ENCODE results near the gene COL6A5. TPM values are rescaled to one million over a fixed set of nuclear protein-coding genes. Genes with fewer than 3 reads are reported as not detected.
"Not testable (repeated sequence)": the region's sequence is repeated elsewhere in the genome, so short reads cannot be mapped to it uniquely, and the experiment has no call there.

The COL6A5 gene
- polyA plus RNA-seq, 2 of the 4 experiments (the other 2 are of a cell fraction): not detected

DNA sequence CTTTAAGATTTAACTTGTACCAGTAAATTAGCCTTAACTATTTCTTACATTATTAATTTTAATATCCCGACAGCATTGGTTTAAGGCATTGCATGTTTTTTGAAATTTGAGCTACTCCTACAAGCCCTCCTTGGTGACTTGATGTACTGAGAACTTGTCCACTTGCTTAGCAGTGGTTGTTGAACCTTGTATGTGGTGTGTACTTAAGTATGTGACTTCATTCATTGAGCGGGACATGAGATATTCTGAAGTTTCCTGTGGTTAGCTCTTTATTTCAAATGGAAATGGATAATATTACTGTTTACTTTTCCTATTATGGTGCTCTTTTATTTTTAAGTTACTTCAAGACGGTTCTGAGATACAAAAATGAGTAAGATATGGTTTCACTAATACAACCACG is 3.6 kb upstream of the COL6A5 start:
- no peak for FAIRE-seq
- no peak for DNase-seq (ENCODE audit: low read depth in 1 of 2, low spot score in 1 of 2)
- no peak overlapping the region for H3K27ac ChIP-seq
- H3K4me1 ChIP-seq: no peaks in the 10 kb centered on the region
- TF ChIP-seq, protein P1, sequence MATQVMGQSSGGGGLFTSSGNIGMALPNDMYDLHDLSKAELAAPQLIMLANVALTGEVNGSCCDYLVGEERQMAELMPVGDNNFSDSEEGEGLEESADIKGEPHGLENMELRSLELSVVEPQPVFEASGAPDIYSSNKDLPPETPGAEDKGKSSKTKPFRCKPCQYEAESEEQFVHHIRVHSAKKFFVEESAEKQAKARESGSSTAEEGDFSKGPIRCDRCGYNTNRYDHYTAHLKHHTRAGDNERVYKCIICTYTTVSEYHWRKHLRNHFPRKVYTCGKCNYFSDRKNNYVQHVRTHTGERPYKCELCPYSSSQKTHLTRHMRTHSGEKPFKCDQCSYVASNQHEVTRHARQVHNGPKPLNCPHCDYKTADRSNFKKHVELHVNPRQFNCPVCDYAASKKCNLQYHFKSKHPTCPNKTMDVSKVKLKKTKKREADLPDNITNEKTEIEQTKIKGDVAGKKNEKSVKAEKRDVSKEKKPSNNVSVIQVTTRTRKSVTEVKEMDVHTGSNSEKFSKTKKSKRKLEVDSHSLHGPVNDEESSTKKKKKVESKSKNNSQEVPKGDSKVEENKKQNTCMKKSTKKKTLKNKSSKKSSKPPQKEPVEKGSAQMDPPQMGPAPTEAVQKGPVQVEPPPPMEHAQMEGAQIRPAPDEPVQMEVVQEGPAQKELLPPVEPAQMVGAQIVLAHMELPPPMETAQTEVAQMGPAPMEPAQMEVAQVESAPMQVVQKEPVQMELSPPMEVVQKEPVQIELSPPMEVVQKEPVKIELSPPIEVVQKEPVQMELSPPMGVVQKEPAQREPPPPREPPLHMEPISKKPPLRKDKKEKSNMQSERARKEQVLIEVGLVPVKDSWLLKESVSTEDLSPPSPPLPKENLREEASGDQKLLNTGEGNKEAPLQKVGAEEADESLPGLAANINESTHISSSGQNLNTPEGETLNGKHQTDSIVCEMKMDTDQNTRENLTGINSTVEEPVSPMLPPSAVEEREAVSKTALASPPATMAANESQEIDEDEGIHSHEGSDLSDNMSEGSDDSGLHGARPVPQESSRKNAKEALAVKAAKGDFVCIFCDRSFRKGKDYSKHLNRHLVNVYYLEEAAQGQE (IDR thresholded peaks at IDR 0.05): no peak
- TF ChIP-seq ZFP36 (IDR thresholded peaks at IDR 0.05; ENCODE audit: borderline replicate concordance, partially characterized antibody) (no peak), EHF (CRISPR knock-in tag; IDR thresholded peaks at IDR 0.05) (no peak), ZC3H11A (IDR thresholded peaks at IDR 0.05) (no peak), CHD4 (IDR thresholded peaks at IDR 0.05; ENCODE audit: borderline replicate concordance) (no peak), KDM5A (IDR thresholded peaks at IDR 0.05) (no peak), PHF8 (IDR thresholded peaks at IDR 0.05; ENCODE audit: borderline replicate concordance, low read depth) (no peak), BHLHE40 (IDR thresholded peaks at IDR 0.05; ENCODE audit: low read depth, low read length) (no peak), RNF2 (IDR thresholded peaks at IDR 0.05; ENCODE audit: borderline replicate concordance, low read depth) (no peak), CBX2 (IDR thresholded peaks at IDR 0.05; ENCODE audit: borderline replicate concordance, low read depth) (no peak), RARB (CRISPR knock-in tag; IDR thresholded peaks at IDR 0.05) (no peak)
- TF ChIP-seq, protein P2, sequence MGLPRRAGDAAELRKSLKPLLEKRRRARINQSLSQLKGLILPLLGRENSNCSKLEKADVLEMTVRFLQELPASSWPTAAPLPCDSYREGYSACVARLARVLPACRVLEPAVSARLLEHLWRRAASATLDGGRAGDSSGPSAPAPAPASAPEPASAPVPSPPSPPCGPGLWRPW (IDR thresholded peaks at IDR 0.05): no peak
- ATAC-seq: no peak
- ChIA-PET CTCF (no interaction called here), POLR2A (no interaction called here)
- H3K4me2 ChIP-seq: no peak overlapping the region
- WGBS (ENCODE audit: missing lambda C conversion rate): 13% methylated on average over 4 of the region's 4 CpGs
- no peaks in the 10 kb centered on the region for H3K9me3 ChIP-seq
- H3K4me3 ChIP-seq: no peak overlapping the region

DNA sequence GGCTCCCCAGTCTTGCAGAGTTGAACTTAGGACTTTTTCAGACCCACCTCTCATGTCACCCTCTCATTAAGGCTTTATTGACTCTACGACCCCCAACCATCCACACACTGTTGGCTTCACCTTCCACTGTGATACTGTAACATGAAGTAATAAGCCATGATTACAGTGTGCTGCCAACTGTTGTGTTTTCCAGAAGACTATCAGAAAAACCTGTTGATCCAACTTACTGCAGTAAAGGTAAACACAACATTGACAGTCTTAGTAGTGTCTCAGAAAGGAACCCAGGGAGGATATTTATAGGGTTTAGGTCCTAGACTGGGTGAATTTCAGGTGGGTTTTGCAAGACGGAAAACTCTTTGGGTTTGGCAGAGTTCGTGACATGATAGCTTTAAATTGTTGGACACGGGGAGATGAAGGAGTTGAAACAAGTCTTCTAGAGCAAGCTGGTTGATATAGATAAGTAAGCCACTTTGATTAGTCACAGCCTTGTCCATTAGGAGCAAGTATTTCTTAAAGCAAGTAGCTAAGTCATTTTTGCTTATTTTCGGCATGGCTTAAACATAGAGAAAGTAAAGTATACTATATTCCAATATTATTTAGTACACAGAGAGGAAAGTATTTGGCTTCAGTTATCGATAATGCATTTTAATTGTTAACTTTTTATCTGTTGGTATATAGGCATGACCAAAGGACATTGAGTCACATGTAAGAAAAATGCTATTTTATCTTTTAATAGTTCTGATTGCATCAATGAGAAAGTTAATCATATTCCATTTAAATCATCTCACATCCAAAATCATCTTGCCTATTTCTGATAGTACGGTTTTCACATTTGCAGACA is 2.4 kb upstream of the COL6A5 start:
- WGBS (ENCODE audit: missing lambda C conversion rate): 26% methylated on average over 7 of the region's 7 CpGs
- POLR2A ChIA-PET: no interaction called here
- DNase-seq (ENCODE audit: low read depth in 1 of 2, low spot score in 1 of 2) (no peak), ATAC-seq (no peak), FAIRE-seq (no peak)
- H3K4me3 ChIP-seq: no peak overlapping the region
- H3K27ac ChIP-seq: no peak overlapping the region
- TF ChIP-seq FOSB (CRISPR knock-in tag; IDR thresholded peaks at IDR 0.05) (no peak), POLR2AphosphoS2 (conservative IDR thresholded peaks at IDR 0.05; ENCODE audit: low read length) (no peak), SREBF2 (IDR thresholded peaks at IDR 0.05) (no peak), RAD21 (conservative IDR thresholded peaks at IDR 0.05 in 1 of 2, IDR thresholded peaks at IDR 0.05 in 1 of 2) (no peak), RCOR1 (IDR thresholded peaks at IDR 0.05; ENCODE audit: low read depth, low read length) (no peak), CHD4 (IDR thresholded peaks at IDR 0.05; ENCODE audit: borderline replicate concordance) (no peak), TFCP2L1 (CRISPR knock-in tag; IDR thresholded peaks at IDR 0.05) (no peak), MAZ (IDR thresholded peaks at IDR 0.05; ENCODE audit: borderline replicate concordance, low read depth, low read length) (no peak), CEBPB (IDR thresholded peaks at IDR 0.05) (no peak), CHD2 (IDR thresholded peaks at IDR 0.05; ENCODE audit: low read length, partially characterized antibody) (no peak)
- TF ChIP-seq, protein P3, sequence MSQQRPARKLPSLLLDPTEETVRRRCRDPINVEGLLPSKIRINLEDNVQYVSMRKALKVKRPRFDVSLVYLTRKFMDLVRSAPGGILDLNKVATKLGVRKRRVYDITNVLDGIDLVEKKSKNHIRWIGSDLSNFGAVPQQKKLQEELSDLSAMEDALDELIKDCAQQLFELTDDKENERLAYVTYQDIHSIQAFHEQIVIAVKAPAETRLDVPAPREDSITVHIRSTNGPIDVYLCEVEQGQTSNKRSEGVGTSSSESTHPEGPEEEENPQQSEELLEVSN (IDR thresholded peaks at IDR 0.05; ENCODE audit: borderline replicate concordance, low read depth): no peak
- TF ChIP-seq, protein P1 (IDR thresholded peaks at IDR 0.05): no peak
- no peak overlapping the region for H3K4me2 ChIP-seq
- CTCF ChIA-PET: no interaction called here
- no peaks in the 10 kb centered on the region for H3K9me3 ChIP-seq
- H3K4me1 ChIP-seq: no peaks in the 10 kb centered on the region

DNA sequence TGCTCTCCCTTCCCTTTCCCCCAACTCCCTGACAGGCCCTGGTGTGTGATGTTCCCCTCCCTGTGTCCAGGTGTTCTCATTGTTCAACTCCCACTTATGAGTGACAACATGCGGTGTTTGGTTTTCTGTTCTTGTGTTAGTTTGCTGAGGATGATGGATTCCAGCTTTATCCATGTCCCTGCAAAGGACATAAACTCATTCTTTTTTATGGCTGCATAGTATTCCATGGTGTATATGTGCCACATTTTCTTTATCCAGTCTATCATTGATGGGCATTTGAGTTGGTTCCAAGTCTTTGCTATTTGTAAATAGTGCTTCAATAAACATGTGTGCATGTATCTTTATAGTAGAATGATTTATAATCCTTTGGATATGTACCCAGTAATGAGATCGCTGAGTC is 2.8 kb downstream of the COL6A5 start:
- 18% methylated on average over 2 of the region's 2 CpGs for WGBS (ENCODE audit: missing lambda C conversion rate)
- FAIRE-seq; H3K9me3 ChIP-seq; H3K4me1 ChIP-seq; CTCF ChIA-PET; H3K27ac ChIP-seq; DNase-seq (ENCODE audit: low read depth in 1 of 2, low spot score in 1 of 2); H3K4me2 ChIP-seq; H3K4me3 ChIP-seq; POLR2A ChIA-PET; ATAC-seq: not testable (repeated sequence)

All from A549 (cell line).